ENCODE data around the gene PTPN4. TPM values are rescaled to one million over a fixed set of nuclear protein-coding genes. Genes with fewer than 3 reads are reported as not detected.

Gene PTPN4
- total and polyA plus RNA-seq, 2 of the 13 experiments (the other 11 are each of a cell fraction or from before 2014, with no cell fraction given): 20.3 to 34.6 TPM

- no peak for TF ChIP-seq ZNF484 (CRISPR knock-in tag; IDR thresholded peaks at IDR 0.05; ENCODE audit: borderline replicate concordance, low read depth)
- no peak for TF ChIP-seq POGK (CRISPR knock-in tag; conservative IDR thresholded peaks at IDR 0.05)
- TF ChIP-seq TBX2 (CRISPR knock-in tag; IDR thresholded peaks at IDR 0.05; ENCODE audit: borderline replicate concordance): no peak
- no peak for TF ChIP-seq SNAPC5 (CRISPR knock-in tag; IDR thresholded peaks at IDR 0.05; ENCODE audit: borderline replicate concordance)
- TF ChIP-seq GMEB2 (CRISPR knock-in tag; IDR thresholded peaks at IDR 0.05; ENCODE audit: low read depth): no peak
- TF ChIP-seq ELF4 (CRISPR knock-in tag; IDR thresholded peaks at IDR 0.05; ENCODE audit: borderline replicate concordance): no peak
- no peak for TF ChIP-seq RELA (CRISPR knock-in tag; IDR thresholded peaks at IDR 0.05)
- TF ChIP-seq BCLAF1 (IDR thresholded peaks at IDR 0.05): no peak
- no peak for TF ChIP-seq WIZ (CRISPR knock-in tag; IDR thresholded peaks at IDR 0.05)
- TF ChIP-seq MXD1 (CRISPR knock-in tag; IDR thresholded peaks at IDR 0.05): peak; percentile 61; the same call in 1 of the 2 replicates
- no peak for TF ChIP-seq ZKSCAN1 (IDR thresholded peaks at IDR 0.05; ENCODE audit: low read length)
- no peak for TF ChIP-seq GABPA (IDR thresholded peaks at IDR 0.05; ENCODE audit: low read depth, low read length)
- TF ChIP-seq GABPA (CRISPR knock-in tag; IDR thresholded peaks at IDR 0.05; ENCODE audit: low read depth): no peak
- no peak for TF ChIP-seq ZNF24 (IDR thresholded peaks at IDR 0.05)
- no peak for TF ChIP-seq ZKSCAN8 (CRISPR knock-in tag; IDR thresholded peaks at IDR 0.05; ENCODE audit: borderline replicate concordance)
- TF ChIP-seq MYC (CRISPR knock-in tag; IDR thresholded peaks at IDR 0.05; ENCODE audit: borderline replicate concordance): peak; percentile 31; the same call in 1 of the 2 replicates
- TF ChIP-seq DZIP1 (CRISPR knock-in tag; IDR thresholded peaks at IDR 0.05): no peak
- no peak for TF ChIP-seq ZNF343 (CRISPR knock-in tag; IDR thresholded peaks at IDR 0.05)
- TF ChIP-seq JUND (CRISPR knock-in tag; IDR thresholded peaks at IDR 0.05): no peak
- no peak for TF ChIP-seq LCORL (IDR thresholded peaks at IDR 0.05)
- no peak for TF ChIP-seq LCORL (CRISPR knock-in tag; IDR thresholded peaks at IDR 0.05)
Measured at GRCh38 chr2:119715409-119716283, 44.1 kb upstream of the PTPN4 start (continued).

Data from HepG2 (cell line).